GM18519 (cell line): ENCODE data around the gene CFAP45.
A peak's percentile ranks its signal among the peaks of the same experiment; 100 is the strongest.

Experiments used
- ATAC-seq: cut with Tn5 transposase; IDR thresholded peaks from one replicate; pipeline ENCODE4 v1.9.1; 2021; ENCODE audit warnings: mild to moderate bottlenecking, moderate library complexity; ENCODE audit not compliant: unreplicated experiment, low FRiP score

CFAP45 gene

GRCh38 chr1:159831412-159832141 lies 68.4 kb downstream of the CFAP45 start:
- no peak for ATAC-seq

- ATAC-seq: no peak
Measured at GRCh38 chr1:159830722-159831121, 69.2 kb downstream of the CFAP45 start.

GRCh38 chr1:159829822-159830465 lies 70.0 kb downstream of the CFAP45 start:
- ATAC-seq: no peak

GRCh38 chr1:159829273-159829634 lies 70.7 kb downstream of the CFAP45 start:
- ATAC-seq: peak; percentile 67

GRCh38 chr1:159828581-159829272 lies 71.2 kb downstream of the CFAP45 start:
- no peak for ATAC-seq

GRCh38 chr1:159828176-159828575 lies 71.8 kb downstream of the CFAP45 start:
- ATAC-seq: no peak

- no peak for ATAC-seq
Measured at GRCh38 chr1:159827549-159827948, 72.4 kb downstream of the CFAP45 start.

- ATAC-seq: no peak
Measured at GRCh38 chr1:159827102-159827490, 72.9 kb downstream of the CFAP45 start.

- no peak for ATAC-seq
Measured at GRCh38 chr1:159826441-159827101, 73.4 kb downstream of the CFAP45 start, which contains the start of gene SLAMF8. SLAMF8 (plus strand) TSS chr1:159826873; CDS start chr1:159826899, 26 bp downstream.

- ATAC-seq: no peak
Measured at GRCh38 chr1:159825564-159825963, 74.4 kb downstream of the CFAP45 start.

GRCh38 chr1:159823406-159823805 lies 76.6 kb downstream of the CFAP45 start:
- ATAC-seq: no peak
